Measurements from ENCODE around the gene SSR1.
"Not testable (repeated sequence)": the region's sequence is repeated elsewhere in the genome, so short reads cannot be mapped to it uniquely, and the experiment has no call there.

The SSR1 gene

DNA sequence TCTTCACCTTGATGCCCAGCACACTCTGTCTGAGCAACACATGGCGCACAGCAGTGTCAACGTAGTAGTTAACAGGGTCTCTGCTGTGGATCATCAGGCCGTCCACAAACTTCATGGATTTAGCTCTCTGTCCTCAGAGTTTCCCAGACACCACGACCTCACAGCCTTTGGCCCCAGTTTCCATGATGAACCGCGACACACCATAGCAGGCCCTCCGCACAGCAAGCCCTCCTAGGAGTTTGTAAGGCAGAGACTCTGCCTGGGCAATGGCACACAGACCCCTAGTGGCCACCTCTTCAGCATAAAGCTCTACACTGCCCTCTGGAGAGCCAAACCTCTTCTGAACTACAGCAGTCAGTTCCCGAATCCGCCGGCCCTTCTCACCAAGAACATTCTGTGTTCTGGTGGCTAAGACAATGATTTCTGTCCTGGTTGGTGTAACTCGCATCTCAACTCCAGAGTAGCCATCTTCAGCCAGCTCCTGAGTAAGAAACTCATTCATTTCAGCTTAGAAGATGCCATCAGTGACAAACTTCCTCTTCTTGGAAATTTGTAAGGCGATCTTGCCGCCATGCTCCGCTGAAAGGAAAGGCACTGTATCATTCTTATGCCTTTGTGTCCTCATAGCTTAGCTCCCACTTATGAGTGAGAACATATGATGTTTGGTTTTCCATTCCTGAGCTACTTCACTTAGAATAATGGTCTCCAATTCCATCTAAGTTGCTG lies 26.2 kb upstream of the SSR1 start:
- DNase-seq (ENCODE audit: extremely low read depth, low read depth) = peak; percentile 9
- TF ChIP-seq, protein P1, sequence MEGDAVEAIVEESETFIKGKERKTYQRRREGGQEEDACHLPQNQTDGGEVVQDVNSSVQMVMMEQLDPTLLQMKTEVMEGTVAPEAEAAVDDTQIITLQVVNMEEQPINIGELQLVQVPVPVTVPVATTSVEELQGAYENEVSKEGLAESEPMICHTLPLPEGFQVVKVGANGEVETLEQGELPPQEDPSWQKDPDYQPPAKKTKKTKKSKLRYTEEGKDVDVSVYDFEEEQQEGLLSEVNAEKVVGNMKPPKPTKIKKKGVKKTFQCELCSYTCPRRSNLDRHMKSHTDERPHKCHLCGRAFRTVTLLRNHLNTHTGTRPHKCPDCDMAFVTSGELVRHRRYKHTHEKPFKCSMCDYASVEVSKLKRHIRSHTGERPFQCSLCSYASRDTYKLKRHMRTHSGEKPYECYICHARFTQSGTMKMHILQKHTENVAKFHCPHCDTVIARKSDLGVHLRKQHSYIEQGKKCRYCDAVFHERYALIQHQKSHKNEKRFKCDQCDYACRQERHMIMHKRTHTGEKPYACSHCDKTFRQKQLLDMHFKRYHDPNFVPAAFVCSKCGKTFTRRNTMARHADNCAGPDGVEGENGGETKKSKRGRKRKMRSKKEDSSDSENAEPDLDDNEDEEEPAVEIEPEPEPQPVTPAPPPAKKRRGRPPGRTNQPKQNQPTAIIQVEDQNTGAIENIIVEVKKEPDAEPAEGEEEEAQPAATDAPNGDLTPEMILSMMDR (IDR thresholded peaks at IDR 0.05; ENCODE audit: low read depth, low read length, missing control alignments) = peak; percentile 53
- H3K4me3 ChIP-seq (replicated peaks; ENCODE audit: low read depth, low read length) = not testable (repeated sequence)

DNA sequence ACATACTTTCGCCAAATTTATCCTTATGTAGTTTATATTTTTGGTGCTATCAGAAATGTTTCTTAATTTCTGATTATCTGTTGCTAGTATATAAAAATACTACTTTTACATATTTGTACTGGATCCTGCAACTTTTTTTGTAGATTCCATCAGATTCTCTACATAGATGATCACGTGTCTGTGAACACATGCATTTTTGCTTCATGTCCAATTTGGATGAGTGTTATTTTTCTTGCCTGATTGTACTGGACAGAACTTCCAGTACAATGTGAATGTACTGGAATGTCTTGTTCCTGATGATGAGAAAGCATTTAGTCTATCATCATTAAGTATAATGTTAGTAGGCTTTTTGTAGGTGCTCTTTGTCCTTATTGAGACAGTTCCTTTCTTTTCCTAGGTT lies 25.0 kb upstream of the SSR1 start:
- no peak overlapping the region for H3K4me3 ChIP-seq (replicated peaks; ENCODE audit: low read depth, low read length)
- TF ChIP-seq, protein P1 (IDR thresholded peaks at IDR 0.05; ENCODE audit: low read depth, low read length, missing control alignments) = no peak
- DNase-seq (ENCODE audit: extremely low read depth, low read depth) = no peak

DNA sequence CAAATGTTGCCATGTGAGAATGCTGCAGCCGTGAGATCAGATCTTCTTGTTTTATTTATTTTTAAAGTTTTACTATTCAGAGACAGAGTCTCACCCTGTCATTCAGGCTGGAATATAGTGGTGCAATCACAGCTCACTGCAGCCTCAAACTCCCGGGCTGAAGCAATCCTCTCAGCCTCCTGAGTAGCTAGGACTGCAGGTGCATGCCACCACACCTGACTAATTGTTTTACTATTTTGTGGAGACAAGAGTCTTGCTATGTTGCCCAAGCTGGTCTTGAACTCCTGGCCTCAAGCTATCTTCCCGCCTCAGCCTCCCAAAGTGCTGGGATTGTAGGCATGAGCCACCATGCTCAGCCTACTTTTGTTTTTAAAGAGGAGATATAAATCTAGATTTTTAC lies 22.5 kb upstream of the SSR1 start:
- TF ChIP-seq, protein P1 (IDR thresholded peaks at IDR 0.05; ENCODE audit: low read depth, low read length, missing control alignments) = no peak
- no peak for DNase-seq (ENCODE audit: extremely low read depth, low read depth)
- no peak overlapping the region for H3K4me3 ChIP-seq (replicated peaks; ENCODE audit: low read depth, low read length)

DNA sequence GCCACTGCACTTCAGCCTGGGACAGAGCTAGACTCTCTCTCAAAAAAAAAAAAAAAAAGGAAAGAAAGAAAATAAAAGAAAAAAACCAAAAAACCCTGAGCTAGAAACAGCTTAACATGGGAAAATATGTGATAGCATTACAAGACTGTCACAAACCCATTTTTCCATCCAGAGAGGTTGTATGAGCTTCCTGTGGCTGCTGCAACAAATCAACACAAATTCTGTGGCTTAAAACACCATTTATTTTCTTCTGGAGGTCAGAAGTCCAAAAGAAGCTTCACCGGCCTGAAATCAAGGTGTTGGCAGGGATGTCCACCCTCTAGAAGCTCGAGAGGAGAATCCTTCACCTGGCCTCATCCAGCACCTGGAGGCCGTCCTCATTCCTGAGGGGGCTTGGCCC lies 21.7 kb upstream of the SSR1 start:
- H3K4me3 ChIP-seq (replicated peaks; ENCODE audit: low read depth, low read length) = no peak overlapping the region
- no peak for DNase-seq (ENCODE audit: extremely low read depth, low read depth)
- TF ChIP-seq, protein P1 (IDR thresholded peaks at IDR 0.05; ENCODE audit: low read depth, low read length, missing control alignments) = no peak

DNA sequence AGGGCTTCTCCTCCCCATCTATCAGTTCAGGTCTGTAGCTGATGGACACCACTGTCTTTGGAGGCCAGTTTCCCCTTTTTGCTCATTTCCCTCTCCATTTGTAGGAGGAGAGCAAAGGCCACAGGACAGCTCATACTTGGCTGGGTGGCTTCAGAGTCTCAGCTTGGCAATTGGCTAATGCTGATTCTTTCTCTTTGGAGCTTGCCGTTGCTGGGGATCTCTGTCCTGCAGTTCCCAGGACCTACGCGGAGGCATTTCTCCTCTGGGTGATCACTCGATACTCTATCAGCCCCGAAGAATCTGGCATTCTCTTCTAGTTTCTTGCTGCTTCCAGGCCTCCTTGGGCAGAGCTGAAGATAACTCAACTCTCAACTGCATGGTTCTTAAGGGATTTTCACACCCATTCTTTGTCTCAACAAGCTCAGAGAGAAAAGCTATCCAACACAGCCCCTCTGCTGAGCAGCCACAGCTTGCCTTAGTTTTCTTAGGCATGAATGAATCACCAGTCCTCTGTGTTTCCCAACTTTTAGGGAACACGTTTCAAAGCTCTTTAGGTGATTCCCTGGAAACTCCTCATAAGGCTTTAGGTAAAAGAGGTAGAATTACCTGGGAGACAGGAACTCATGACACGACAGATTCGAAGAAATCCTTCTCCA lies 19.2 kb upstream of the SSR1 start:
- DNase-seq (ENCODE audit: extremely low read depth, low read depth) = no peak
- TF ChIP-seq, protein P1 (IDR thresholded peaks at IDR 0.05; ENCODE audit: low read depth, low read length, missing control alignments) = no peak
- no peak overlapping the region for H3K4me3 ChIP-seq (replicated peaks; ENCODE audit: low read depth, low read length)

DNA sequence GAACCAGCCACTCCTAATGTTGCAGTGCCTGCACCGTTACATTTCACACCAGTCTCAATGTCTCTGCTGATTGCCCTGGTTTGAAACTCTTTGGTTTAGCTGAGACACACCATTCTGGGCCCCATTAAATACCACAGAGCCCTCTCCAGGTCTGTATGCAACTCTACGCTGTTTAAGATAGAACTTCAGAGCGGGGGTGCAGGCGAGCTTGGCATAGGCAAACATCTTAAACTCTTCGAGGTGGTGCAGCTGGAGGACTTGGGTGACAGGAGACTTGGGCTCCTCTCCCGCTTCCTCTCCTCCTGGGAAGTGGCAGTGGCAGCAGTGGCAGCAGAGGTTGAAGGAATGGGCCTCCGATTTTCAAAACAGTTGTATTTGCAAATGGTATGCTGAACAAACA lies 18.5 kb upstream of the SSR1 start:
- DNase-seq (ENCODE audit: extremely low read depth, low read depth) = no peak
- TF ChIP-seq, protein P1 (IDR thresholded peaks at IDR 0.05; ENCODE audit: low read depth, low read length, missing control alignments) = no peak
- no peak overlapping the region for H3K4me3 ChIP-seq (replicated peaks; ENCODE audit: low read depth, low read length)

Measured in HFF-Myc (cell line).